Measurements from ENCODE around the gene PSTK.

GRCh38 chr10:123024540-123024939 lies 44.3 kb downstream of the PSTK start:
- TF ChIP-seq EZH2 (IDR thresholded peaks at IDR 0.05; ENCODE audit: insufficient read depth, poor library complexity, severe bottlenecking) = no peak
- no peak for TF ChIP-seq EZH2phosphoT487 (IDR thresholded peaks at IDR 0.05; ENCODE audit: insufficient read depth, low read depth)
